GM21737 (cell line): ENCODE measurements around the gene ISG20.

ENCODE experiments used
- ATAC-seq: cut with Tn5 transposase; IDR thresholded peaks from one replicate; pipeline ENCODE4 v1.9.1; 2021; ENCODE audit warnings: mild to moderate bottlenecking, moderate library complexity; ENCODE audit not compliant: unreplicated experiment

The ISG20 gene

DNA sequence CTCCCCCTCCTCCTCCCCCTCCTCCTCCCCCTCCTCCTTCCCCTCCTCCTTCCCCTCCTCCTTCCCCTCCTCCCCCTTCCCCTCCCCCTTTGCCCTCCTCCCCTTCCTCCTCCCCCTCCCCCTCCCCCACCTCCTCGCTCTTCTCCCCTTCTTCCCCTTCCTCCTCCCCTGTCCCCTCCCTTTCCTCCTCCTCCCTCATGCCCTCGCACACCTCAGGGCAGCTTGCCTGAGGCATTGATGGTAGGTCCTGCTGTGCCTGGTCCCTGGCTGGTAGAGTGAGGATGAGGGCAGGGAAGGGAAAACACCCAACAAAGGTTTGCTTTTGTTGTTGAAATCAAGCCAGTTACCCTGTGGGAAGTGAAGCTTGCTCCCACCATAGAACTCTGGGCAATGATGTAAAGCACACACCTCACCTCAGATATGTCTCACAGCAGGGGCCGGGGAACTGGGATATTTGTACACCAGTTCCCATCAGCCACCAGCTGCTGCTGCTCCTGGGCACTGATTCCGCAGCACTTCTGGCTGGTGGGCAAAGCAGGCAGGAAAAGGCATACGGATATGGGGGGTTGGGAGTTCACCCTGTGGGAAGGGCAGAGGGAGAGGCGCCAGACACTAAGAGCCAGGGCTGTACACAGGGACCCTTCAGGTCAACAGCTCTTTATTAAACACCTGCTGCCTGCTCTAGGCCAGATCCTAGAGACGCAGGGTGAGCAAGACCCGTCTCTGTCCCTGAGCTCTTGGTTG is 13.8 kb downstream of the ISG20 start:
- ATAC-seq, result no peak

GRCh38 chr15:88653200-88654064 is 14.6 kb downstream of the ISG20 start:
- no peak for ATAC-seq

GRCh38 chr15:88654430-88655102 is 15.8 kb downstream of the ISG20 start:
- ATAC-seq, result no peak

GRCh38 chr15:88655103-88655553 is 16.3 kb downstream of the ISG20 start:
- ATAC-seq, result no peak

DNA sequence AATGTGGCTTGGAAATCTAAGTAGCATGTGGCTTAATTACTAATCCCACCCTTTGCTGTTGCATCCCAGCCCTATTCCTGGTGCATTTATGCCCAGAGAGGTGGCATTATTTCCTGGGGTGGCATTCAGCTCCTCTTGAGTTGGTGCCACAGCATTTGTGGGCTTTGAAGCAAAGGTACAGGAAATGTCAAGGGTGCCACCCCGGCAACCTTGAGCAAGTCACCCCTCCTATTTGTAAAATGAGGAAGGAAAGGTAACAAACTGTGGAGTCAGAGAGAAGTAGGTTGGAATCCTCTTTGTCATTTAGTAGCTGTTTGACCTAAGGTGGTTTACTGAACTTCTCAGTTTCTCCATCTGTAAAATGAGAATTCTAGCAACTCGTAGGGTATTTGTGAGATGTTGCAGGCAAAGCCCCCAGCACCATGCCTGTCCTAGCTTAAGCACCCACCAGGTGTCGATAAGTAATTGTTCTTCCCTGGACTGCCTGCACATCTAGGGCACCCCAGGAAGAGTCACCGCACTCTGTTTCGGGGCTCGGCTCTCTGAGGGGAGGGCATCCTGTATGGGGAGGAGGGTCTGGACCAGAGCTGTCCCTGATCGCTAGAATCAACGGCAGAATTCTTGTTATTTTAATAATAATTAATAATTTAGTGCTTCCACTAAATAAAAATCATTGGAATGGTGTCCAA is 17.1 kb downstream of the ISG20 start:
- no peak for ATAC-seq

DNA sequence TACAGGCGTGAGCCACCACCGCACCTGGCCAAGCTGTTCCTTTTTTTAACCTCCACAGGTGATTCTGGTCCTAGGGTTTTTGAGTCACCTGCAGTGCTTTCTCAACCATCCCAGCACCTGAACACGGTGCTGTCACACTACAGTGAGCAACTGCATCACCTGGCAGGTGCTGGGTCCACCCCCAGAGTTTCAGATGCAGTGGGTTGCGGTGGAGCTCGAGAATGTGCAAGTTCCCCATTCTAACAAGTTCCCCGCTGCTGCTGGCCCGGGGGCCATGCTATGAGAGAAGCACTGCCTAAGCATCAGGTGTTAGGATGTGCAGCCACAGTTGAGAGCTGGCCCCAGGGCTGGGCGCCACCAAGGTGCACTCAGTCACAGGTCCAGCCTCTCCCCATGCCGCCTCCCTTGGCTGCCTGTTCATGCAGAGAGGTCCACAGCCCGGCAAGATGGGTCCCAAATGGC is 18.0 kb downstream of the ISG20 start:
- ATAC-seq, result peak; percentile 90

- ATAC-seq, result no peak
Observed at GRCh38 chr15:88657326-88658069, 18.7 kb downstream of the ISG20 start.

GRCh38 chr15:88658070-88658965 is 19.5 kb downstream of the ISG20 start:
- no peak for ATAC-seq

- no peak for ATAC-seq
Observed at GRCh38 chr15:88658972-88659931, 20.4 kb downstream of the ISG20 start.

DNA sequence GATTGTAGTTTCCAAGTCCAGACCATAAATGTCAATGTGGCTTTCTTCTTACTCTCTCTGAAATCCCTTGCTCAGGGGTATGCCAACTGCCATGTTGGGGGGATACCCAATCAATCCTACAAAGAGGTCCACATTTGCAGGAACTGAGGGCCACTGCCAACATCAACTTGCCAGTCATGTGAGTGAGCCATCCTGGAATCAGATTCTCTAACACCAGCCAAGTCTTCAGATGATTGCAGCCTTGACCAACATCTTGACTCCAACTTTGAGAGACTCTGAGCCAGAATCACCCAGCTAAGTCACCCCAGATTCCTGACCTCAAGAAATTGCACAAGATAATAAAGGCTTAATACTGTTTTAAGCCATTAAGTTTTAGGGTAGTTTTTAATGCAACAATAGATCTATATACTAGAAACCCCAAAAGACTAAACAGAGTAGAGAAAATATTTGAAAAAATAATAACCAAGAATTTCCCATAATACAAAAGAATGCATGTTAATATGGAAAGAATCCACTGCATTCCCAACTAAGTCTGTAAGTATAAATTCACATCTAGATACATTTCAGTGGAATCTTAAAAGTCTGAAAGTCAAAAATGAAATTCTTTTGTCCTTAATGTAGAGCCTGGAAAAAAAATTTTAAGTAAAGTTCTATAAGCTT is 22.4 kb downstream of the ISG20 start:
- no peak for ATAC-seq

- ATAC-seq, result no peak
Observed at GRCh38 chr15:88661761-88662556, 23.1 kb downstream of the ISG20 start.

- no peak for ATAC-seq
Observed at GRCh38 chr15:88663141-88663621, 24.4 kb downstream of the ISG20 start.

DNA sequence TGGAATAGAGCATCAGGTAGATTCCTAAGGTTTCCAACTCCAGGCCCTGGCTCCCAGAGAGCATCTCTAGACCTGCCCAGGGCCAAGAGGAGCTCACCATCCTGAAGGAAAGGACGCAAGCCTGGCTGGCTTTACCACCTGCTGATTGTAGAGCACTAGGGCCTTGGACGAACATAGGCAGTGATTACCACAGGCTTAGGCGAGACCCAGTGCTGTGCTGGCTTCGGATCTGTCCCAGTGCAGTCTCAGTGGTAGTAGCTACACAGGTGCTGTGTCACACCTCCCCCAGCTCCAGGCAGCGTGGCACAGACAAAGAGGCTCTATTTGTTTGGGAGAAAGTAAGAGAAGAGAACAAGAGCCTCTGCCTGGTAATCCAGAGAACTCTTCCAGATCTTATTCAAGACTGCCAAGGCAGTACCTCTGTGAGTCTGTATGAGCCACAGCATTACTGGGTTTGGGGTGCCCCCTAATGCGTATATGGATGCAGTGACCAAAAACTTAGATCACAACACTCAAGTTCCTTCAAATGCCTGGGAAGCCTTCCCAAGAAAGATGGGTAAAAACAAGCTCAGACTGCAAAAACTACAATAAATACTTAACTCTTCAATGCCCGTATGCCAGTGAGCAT is 25.4 kb downstream of the ISG20 start:
- no peak for ATAC-seq

GRCh38 chr15:88674661-88675060 is 35.8 kb downstream of the ISG20 start:
- ATAC-seq, result no peak

DNA sequence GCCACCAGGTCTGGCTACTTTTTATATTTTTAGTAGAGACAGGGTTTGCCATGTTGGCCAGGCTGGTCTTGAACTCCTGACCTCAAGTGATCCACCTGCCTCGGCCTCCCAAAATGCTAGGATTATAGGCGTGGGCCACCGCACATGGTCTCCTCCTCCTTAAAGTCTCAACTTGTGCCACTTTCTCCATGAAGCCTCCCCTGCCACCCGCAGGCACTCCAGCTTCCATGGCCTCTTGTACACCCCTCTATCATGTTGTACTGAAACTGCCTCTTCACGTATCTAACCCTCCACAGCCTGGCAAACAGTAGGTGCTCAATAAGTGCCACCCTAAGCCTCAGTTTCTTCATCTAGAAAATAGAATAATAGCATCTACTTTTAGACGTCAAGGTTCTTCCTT is 39.9 kb downstream of the ISG20 start:
- ATAC-seq, result no peak
